Liver (tissue), 3 donors: ENCODE measurements around the gene NDRG4.

Experiments
- CTCF ChIP-seq: fragments of 150-350 bp; IDR thresholded peaks from 2 replicates; pipeline ENCODE4 v1.5.1; 2017; ENCODE audit warnings: improper control_type of control experiment, low read depth, low read length; ENCODE audit not compliant: missing input control
- EGR1 ChIP-seq, 2 donors: IDR thresholded peaks; 2 replicates each; pipeline ENCODE4 v1.6.1; 2016 to 2018; ENCODE audit warnings: antibody characterized with exemption in 2 of 2, low read depth in 2 of 2
- FOXA1 ChIP-seq: IDR thresholded peaks from 2 replicates; pipeline ENCODE4 v1.6.1; 2016; ENCODE audit warnings: antibody characterized with exemption
- HNF4A ChIP-seq, 2 donors: conservative IDR thresholded peaks; 2 replicates each; pipeline ENCODE4 v1.6.1; 2016; ENCODE audit warnings: antibody characterized with exemption in 2 of 2, mild to moderate bottlenecking in 2 of 2
- REST ChIP-seq: IDR thresholded peaks from 2 replicates; pipeline ENCODE4 v1.6.1; 2016; ENCODE audit warnings: antibody characterized with exemption, mild to moderate bottlenecking
- RXRA ChIP-seq, 2 donors: IDR thresholded peaks; 2 replicates each; pipeline ENCODE4 v1.6.1; 2017 to 2018; ENCODE audit warnings: antibody characterized with exemption in 2 of 2, mild to moderate bottlenecking in 1 of 2
- SP1 ChIP-seq: IDR thresholded peaks from 2 replicates; pipeline ENCODE4 v1.6.1; 2018; ENCODE audit warnings: antibody characterized with exemption, mild to moderate bottlenecking
- TAF1 ChIP-seq: conservative IDR thresholded peaks from 2 replicates; pipeline ENCODE4 v1.6.1; 2016; ENCODE audit warnings: antibody characterized with exemption, mild to moderate bottlenecking
- YY1 ChIP-seq: IDR thresholded peaks from 2 replicates; pipeline ENCODE4 v1.6.1; 2016; ENCODE audit warnings: antibody characterized with exemption, mild to moderate bottlenecking
- TF ChIP-seq, protein P1 (sequence below): IDR thresholded peaks from 2 replicates; pipeline ENCODE4 v1.6.1; 2016; ENCODE audit warnings: antibody characterized with exemption
- donor health status: healthy.
- donor health status: healthy.

- TF ChIP-seq, protein P1, sequence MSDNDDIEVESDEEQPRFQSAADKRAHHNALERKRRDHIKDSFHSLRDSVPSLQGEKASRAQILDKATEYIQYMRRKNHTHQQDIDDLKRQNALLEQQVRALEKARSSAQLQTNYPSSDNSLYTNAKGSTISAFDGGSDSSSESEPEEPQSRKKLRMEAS: no peak
- TF ChIP-seq SP1 (no peak), CTCF (no peak), RXRA (IDR thresholded peaks at IDR 0.05) (no peak), EGR1 (IDR thresholded peaks at IDR 0.05; ENCODE audit: low read depth in 2 of 2) (no peak), FOXA1 (no peak), REST (no peak), TAF1 (no peak), HNF4A (conservative IDR thresholded peaks at IDR 0.05) (no peak), YY1 (no peak)
Observed at GRCh38 chr16:58497935-58498334, 2.0 kb upstream of the NDRG4 start.
